Heart right ventricle (tissue), 16 donors: ENCODE data around the gene CFL2. TPM values are rescaled to one million over a fixed set of nuclear protein-coding genes. Genes with fewer than 3 reads are reported as not detected.
"Not testable (repeated sequence)": the region's sequence is repeated elsewhere in the genome, so short reads cannot be mapped to it uniquely, and the experiment has no call there.

Source experiments
- ATAC-seq, 8 donors: fragments of 200-7000 bp; cut with Tn5 transposase; one replicate each; pipeline ENCODE4 v1.9.1; 2020; ENCODE audit warnings: mild to moderate bottlenecking in 8 of 8, moderate library complexity in 8 of 8, moderate number of reproducible peaks in 1 of 8
- DNase-seq, 2 donors: peaks; one replicate each; pipeline ENCODE4 v3.0.0-alpha.2; 2020
- H3K27ac ChIP-seq, 10 donors: fragments of 200-600 bp; sonication (generic) in 2 of 10; one replicate each; pipeline versions ENCODE4 v1.5.0 to v1.8.0; 2020 to 2022; ENCODE audit warnings: mild to moderate bottlenecking in 3 of 10
- H3K27me3 ChIP-seq, 7 donors: fragments of 200-600 bp; one replicate each; pipeline ENCODE4 v1.8.0; 2021 to 2022; ENCODE audit warnings: mild to moderate bottlenecking in 2 of 7
- H3K36me3 ChIP-seq, 9 donors: fragments of 200-600 bp; sonication (generic) in 1 of 9; one replicate each; pipeline versions ENCODE4 v1.5.0 to v1.8.0; 2020 to 2022; ENCODE audit warnings: mild to moderate bottlenecking in 2 of 9
- H3K4me1 ChIP-seq, 9 donors: fragments of 200-600 bp; sonication (generic) in 1 of 9; one replicate each; pipeline versions ENCODE4 v1.5.0 to v1.8.0; 2020 to 2022; ENCODE audit warnings: mild to moderate bottlenecking in 4 of 9
- H3K4me3 ChIP-seq, 10 donors: fragments of 200-600 bp; sonication (generic) in 2 of 10; one replicate each; pipeline versions ENCODE4 v1.5.0 to v1.8.0; 2020 to 2022; ENCODE audit warnings: mild to moderate bottlenecking in 7 of 10, moderate library complexity in 2 of 10
- H3K9me3 ChIP-seq, 11 donors: fragments of 200-600 bp in 10 of 11; sonication (generic) in 2 of 11; one replicate each; pipeline versions ENCODE4 v1.5.0 to v1.8.0; 2013 to 2022; ENCODE audit warnings: mild to moderate bottlenecking in 2 of 11, control low read depth in 1 of 11, moderate library complexity in 1 of 11
- CTCF ChIP-seq, 9 donors: fragments of 200-600 bp; sonication (generic) in 2 of 9; IDR thresholded peaks; one replicate each; pipeline versions ENCODE4 v1.5.0 to v1.8.0; 2021 to 2022; ENCODE audit warnings: antibody characterized with exemption in 9 of 9, mild to moderate bottlenecking in 5 of 9, moderate library complexity in 1 of 9
- WGBS, 2 donors: extraction: QIAGEN DNeasy Blood & Tissue Kit; methylation state at CpG; one replicate each; pipeline ENCODE4 v1.1.7; 2013; ENCODE audit warnings: inconsistent platforms in 1 of 2; 5-methylcytosine and 5-hydroxymethylcytosine counted together
- intact Hi-C, 10 donors: fragments of 100-400 bp; cut with DNase I; formaldehyde crosslinking; loops; one replicate each; pipeline versions ENCODE4 v1.11.1 to v1.14.2; 2022
- polyA plus RNA-seq, 2 donors: library from polyadenylated mRNA; stranded (reverse); fragments of 200-250 nt; gene quantifications; one replicate each; pipeline ENCODE4 v1.2.3, GENCODE V29; 2013
- total RNA-seq, 10 donors: library from RNA; stranded (reverse); fragmentation: NEBNext Ultra II Directional in 3 of 10; extraction: Animal tissue kit (Norgen Biotek cat#: 25700) in 3 of 10; gene quantifications; one replicate each; pipeline versions ENCODE4 v1.2.1 to v1.2.4, GENCODE V29; 2021 to 2023
- donor health status: Arrhythmogenic right ventricular cardiomyopathy.
- donor health status: ischemic (EF 13 %, LVEDD 7.1; RV severe dilation, severe dysfunction).
- donor health status: healthy with polysubstance abuse.
- donor health status: DM: no; HTN: yes; CAD: no.
- donor health status: DM: no; HTN: no; CAD: no.
- donor health status: ischemic (EF 25% LVEDD 6.9; RV normal size, moderate dysfunction).
- donor health status: ischemic (EF 25% LVEDD 5.7; RV mildly dilated, moderate dysfunction).
- donor health status: healthy.
- donor health status: DM: yes; HTN: yes; CAD: no.
- donor health status: Ischemic cardiomyopathy.
- donor health status: ischemic (EF 35%, LVEDD 5.7; RV mildly dilated, moderate dysfunction).
- donor health status: nonischemic (EF 11% LVEDD 7.7; RV severe dilation, severe dysfunction).
- donor health status: DM: yes; HTN: yes; CAD: no.
- donor health status: PGD.
- donor health status: ischemic (EF 29% LVEDD 5.4; RV normal size, mild dysfunction).
- donor health status: nonischemic (EF 23%, LVEDD 6.1; RV moderate dilation, normal function).

The CFL2 gene
- total and polyA plus RNA-seq, 12 donors, result 154 to 918 (median 530) TPM

GRCh38 chr14:34699873-34700621 lies 14.3 kb downstream of the CFL2 start:
- WGBS, 2 donors, result 55 to 67% methylated on average over 4 of the region's 4 CpGs
- no peak overlapping the region for H3K27ac ChIP-seq

GRCh38 chr14:34694216-34694615 lies 20.2 kb downstream of the CFL2 start:
- H3K27me3 ChIP-seq, ATAC-seq, H3K4me3 ChIP-seq, H3K9me3 ChIP-seq, H3K4me1 ChIP-seq, H3K36me3 ChIP-seq, DNase-seq, intact Hi-C loops, H3K27ac ChIP-seq: not testable (repeated sequence)
- 93% methylated on average over 16 of the region's 16 CpGs for WGBS, 2 donors

More at GRCh38 chr14:34699873-34700621, 14.3 kb downstream of the CFL2 start:
- no peaks in the 10 kb centered on the region for H3K27me3 ChIP-seq
- no peaks in the 10 kb centered on the region for H3K36me3 ChIP-seq
- ATAC-seq (no peak), DNase-seq (no peak)
- no peaks in the 10 kb centered on the region for H3K4me1 ChIP-seq
- intact Hi-C loops, result no loop called here
- no peak overlapping the region for H3K4me3 ChIP-seq
- TF ChIP-seq CTCF (IDR thresholded peaks at IDR 0.05), result no peak
- H3K9me3 ChIP-seq, result no peaks in the 10 kb centered on the region

GRCh38 chr14:34693228-34693939 lies 21.0 kb downstream of the CFL2 start:
- DNase-seq (no peak), ATAC-seq (peak in 6 of 8 donors; percentile 38 to 69 (median 63))
- peaks cover 0 to 9% (median 0%) of the 10 kb centered on the region in 9 donors for H3K4me1 ChIP-seq
- peak overlapping the region in 7 of 10 donors; percentile 15 to 42 (median 38) for H3K4me3 ChIP-seq
- H3K27ac ChIP-seq, result no peak overlapping the region
- no peaks in the 10 kb centered on the region for H3K36me3 ChIP-seq
- no peaks in the 10 kb centered on the region for H3K9me3 ChIP-seq
- 54 to 62% methylated on average over 18 of the region's 18 CpGs for WGBS, 2 donors
- intact Hi-C loops, result no loop called here
- TF ChIP-seq CTCF (IDR thresholded peaks at IDR 0.05), result no peak
- H3K27me3 ChIP-seq, result no peaks in the 10 kb centered on the region

GRCh38 chr14:34692898-34693227 lies 21.5 kb downstream of the CFL2 start:
- no peak for TF ChIP-seq CTCF (IDR thresholded peaks at IDR 0.05)
- no peak overlapping the region for H3K27ac ChIP-seq
- WGBS, 2 donors, result 70 to 83% methylated on average over 2 of the region's 2 CpGs
- H3K4me3 ChIP-seq, result peak overlapping the region in 7 of 10 donors; percentile 15 to 42 (median 38)
- DNase-seq, result no peak
- no peaks in the 10 kb centered on the region for H3K36me3 ChIP-seq
- H3K9me3 ChIP-seq, result no peaks in the 10 kb centered on the region
- H3K4me1 ChIP-seq, result peaks cover 0 to 9% (median 0%) of the 10 kb centered on the region in 9 donors
- H3K27me3 ChIP-seq, result no peaks in the 10 kb centered on the region
- ATAC-seq, result no peak
- intact Hi-C loops, result no loop called here

GRCh38 chr14:34692348-34692747 lies 22.0 kb downstream of the CFL2 start:
- Histone ChIP-seq H3K4me1 (peaks cover 0 to 9% (median 0%) of the 10 kb centered on the region in 9 donors), H3K27ac (no peak overlapping the region), H3K27me3 (no peaks in the 10 kb centered on the region), H3K36me3 (no peaks in the 10 kb centered on the region), H3K4me3 (no peak overlapping the region), H3K9me3 (no peaks in the 10 kb centered on the region)
- TF ChIP-seq CTCF (IDR thresholded peaks at IDR 0.05), result no peak
- intact Hi-C loops, result no loop called here
- ATAC-seq, result no peak
- DNase-seq, result no peak
- 81 to 84% methylated on average over 4 of the region's 4 CpGs for WGBS, 2 donors
